Small intestine (tissue), 7 donors: ENCODE data around the gene MUC5B. TPM values are rescaled to one million over a fixed set of nuclear protein-coding genes. Genes with fewer than 3 reads are reported as not detected.

Experiments
- DNase-seq, 2 donors: peaks; one replicate each; pipeline versions ENCODE4 v3.0.0 to v3.0.0-alpha.2; 2013
- FAIRE-seq: peaks from 2 replicates; lab custom pipeline; 2012; peaks lifted over from hg19 to GRCh38; lab: Jason Lieb, UNC
- H3K27ac ChIP-seq, 3 donors: one replicate each; pipeline ENCODE4 v1.5.1; 2013; ENCODE audit warnings: low read length in 2 of 3, mild to moderate bottlenecking in 2 of 3, control low read depth in 1 of 3, inconsistent platforms in 1 of 3, low read depth in 1 of 3, moderate library complexity in 1 of 3
- H3K27me3 ChIP-seq, 3 donors: one replicate each; pipeline ENCODE4 v1.6.1; 2013; ENCODE audit warnings: low read length in 3 of 3, inconsistent platforms in 1 of 3; ENCODE audit not compliant: control insufficient read depth in 3 of 3, insufficient read depth in 3 of 3
- H3K36me3 ChIP-seq, 3 donors: one replicate each; pipeline ENCODE4 v1.6.1; 2013; ENCODE audit warnings: low read length in 3 of 3, inconsistent platforms in 1 of 3, low read depth in 1 of 3, mild to moderate bottlenecking in 1 of 3, moderate library complexity in 1 of 3; ENCODE audit not compliant: control insufficient read depth in 3 of 3, insufficient read depth in 2 of 3
- H3K4me1 ChIP-seq, 3 donors: one replicate each; pipeline ENCODE4 v1.6.1; 2013; ENCODE audit warnings: low read length in 2 of 3, inconsistent platforms in 1 of 3, low read depth in 1 of 3, mild to moderate bottlenecking in 1 of 3, moderate library complexity in 1 of 3; ENCODE audit not compliant: control insufficient read depth in 3 of 3, insufficient read depth in 2 of 3
- H3K4me3 ChIP-seq, 3 donors: one replicate each; pipeline ENCODE4 v1.5.1; 2013; ENCODE audit warnings: low read length in 3 of 3, control low read depth in 1 of 3, inconsistent platforms in 1 of 3, low read depth in 1 of 3, mild to moderate bottlenecking in 1 of 3, moderate library complexity in 1 of 3
- H3K9me3 ChIP-seq, 2 donors: one replicate each; pipeline ENCODE4 v1.6.1; 2013; ENCODE audit warnings: low read depth in 1 of 2, low read length in 1 of 2; ENCODE audit not compliant: control insufficient read depth in 2 of 2, insufficient read depth in 1 of 2
- WGBS, 3 donors: extraction: QIAGEN DNeasy Blood & Tissue Kit; methylation state at CpG; one replicate each; pipeline ENCODE4 v1.1.7; 2013; 5-methylcytosine and 5-hydroxymethylcytosine counted together
- polyA plus RNA-seq, 4 donors: library from polyadenylated mRNA; stranded (reverse) in 3 of 4; unstranded in 1 of 4; fragments of 200-250 nt in 3 of 4; fragments of 120-200 nt in 1 of 4; gene quantifications; one replicate each; pipeline versions ENCODE4 v1.2.1 to v1.2.3, GENCODE V29; 2013
- donor health status: healthy with polysubstance abuse.
- donor health status: control.
- donor health status: control.
- donor health status: Bipolar disorder and iron deficiency.
- donor health status: healthy.

MUC5B gene
- polyA plus RNA-seq, 4 donors: 0.04 to 2.4 TPM; not detected in 2

DNA sequence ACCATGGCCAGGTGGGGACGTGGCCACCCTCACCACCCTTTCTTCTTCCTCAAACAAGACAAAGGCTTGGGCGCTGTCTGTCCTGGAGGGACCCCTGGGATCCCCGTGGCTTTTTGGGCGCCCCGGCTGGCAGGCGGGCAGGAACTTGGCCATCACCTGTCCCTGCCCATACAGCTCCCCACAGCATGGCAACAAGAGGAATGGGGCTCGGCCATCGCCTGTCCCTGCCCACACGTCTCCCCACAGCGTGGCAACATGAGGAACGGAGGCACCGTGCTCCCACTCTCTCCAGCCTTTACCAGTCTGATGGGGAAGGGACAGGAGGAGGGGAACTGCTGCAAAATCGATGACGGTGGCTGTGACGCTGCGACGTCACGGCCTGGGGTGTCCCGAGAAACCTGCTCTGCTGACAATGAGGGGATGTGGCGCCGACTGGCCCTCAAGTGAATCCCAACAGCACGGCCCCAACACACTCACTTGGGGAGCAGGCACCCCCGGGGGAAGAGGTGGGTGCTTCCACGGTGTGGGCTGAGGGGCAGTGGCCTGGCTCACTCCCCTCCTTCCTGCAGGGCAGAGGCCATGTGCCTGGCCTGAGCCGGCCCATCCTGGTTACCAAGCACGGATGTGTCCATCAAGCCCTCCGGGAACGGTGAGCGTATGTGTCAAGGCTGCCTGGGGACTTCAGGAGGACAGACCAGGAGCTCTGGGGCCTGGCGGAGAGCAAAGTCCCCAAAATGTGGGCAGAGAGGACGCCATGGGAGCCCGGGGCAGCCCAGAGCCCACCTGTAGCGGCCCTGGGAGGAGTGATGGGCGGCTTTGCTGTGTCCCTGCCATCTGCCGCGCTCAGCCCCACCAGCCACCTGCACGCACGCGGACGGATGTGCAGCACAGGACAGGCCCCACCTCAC lies 56.2 kb downstream of the MUC5B start:
- Histone ChIP-seq H3K36me3 (peaks cover 12 to 90% (median 29%) of the 10 kb centered on the region in 3 donors), H3K9me3 (no peaks in the 10 kb centered on the region), H3K27me3 (no peaks in the 10 kb centered on the region), H3K4me3 (no peak overlapping the region), H3K4me1 (no peaks in the 10 kb centered on the region), H3K27ac (no peak overlapping the region)
- 95 to 98% (median 98%) methylated on average over 40 of the region's 40 CpGs for WGBS, 3 donors
- no peak for DNase-seq
- FAIRE-seq: no peak

DNA sequence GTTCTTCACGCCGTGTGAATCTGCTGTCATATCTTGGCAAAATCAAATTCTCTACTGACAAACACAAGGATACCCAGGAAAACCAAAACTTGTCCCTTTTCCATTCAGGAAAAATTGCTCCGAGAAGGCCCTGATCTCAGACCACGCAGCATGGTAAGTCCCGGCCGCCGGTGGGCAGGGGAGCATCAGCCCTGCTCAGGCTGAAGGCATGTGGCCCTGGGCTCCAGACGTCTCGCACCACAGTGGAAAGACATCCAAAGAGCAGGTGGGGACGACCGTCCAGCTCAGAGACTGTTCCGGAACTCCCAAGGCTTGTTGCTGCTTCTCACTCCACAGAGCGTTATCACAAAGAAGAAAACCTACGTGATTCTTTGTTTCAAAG lies 56.8 kb downstream of the MUC5B start:
- 93 to 95% (median 94%) methylated on average over 14 of the region's 14 CpGs for WGBS, 3 donors
- H3K4me1 ChIP-seq: no peaks in the 10 kb centered on the region
- H3K36me3 ChIP-seq: peaks cover 12 to 90% (median 31%) of the 10 kb centered on the region in 3 donors
- no peaks in the 10 kb centered on the region for H3K27me3 ChIP-seq
- H3K4me3 ChIP-seq: no peak overlapping the region
- H3K9me3 ChIP-seq: no peaks in the 10 kb centered on the region
- no peak overlapping the region for H3K27ac ChIP-seq
- DNase-seq (no peak), FAIRE-seq (no peak)

DNA sequence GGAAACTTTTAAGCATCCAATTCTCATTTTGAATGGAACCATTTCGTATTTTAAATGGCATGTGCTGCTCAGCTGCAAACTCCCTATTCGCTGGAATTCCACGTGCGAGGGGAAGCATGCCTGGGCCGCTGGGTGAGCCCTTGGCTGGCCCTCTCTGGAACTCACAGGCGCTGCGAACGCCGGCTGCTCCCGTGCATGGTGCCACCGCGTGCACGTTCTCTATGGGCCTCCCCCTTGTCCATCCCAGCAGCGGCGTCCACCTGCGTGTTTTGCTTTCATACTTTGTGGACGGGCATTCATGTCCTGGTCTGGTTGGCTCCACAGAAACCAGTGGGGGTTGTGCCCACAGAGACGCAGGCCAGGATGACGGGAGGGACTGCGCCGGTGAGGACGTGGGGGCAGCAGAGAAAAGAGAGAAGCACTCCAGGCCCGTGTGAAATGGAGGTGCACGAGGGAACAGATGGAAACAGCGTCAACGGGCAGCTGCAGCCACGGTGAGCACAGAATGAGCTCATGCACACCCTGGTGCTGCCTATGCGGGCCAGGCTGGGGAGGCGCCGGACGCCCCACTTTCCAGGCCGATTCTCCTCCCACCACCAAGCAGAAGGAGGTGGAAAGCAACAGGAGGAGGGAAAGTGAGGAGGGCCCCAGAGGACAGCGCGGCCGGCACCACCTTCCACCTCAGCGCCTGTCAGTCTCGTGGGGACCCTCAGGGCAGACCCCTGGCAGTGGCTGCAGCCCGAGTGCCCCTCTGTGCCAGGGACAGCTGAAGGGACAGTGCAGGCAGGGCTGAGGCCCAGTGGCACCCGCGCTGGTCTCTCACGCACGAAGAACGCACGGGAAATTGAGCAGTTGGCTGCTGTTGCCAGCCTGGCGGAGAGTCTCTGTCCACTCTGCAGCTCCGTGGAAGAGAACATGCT lies 57.5 kb downstream of the MUC5B start:
- H3K4me1 ChIP-seq: no peaks in the 10 kb centered on the region
- no peaks in the 10 kb centered on the region for H3K27me3 ChIP-seq
- H3K36me3 ChIP-seq: peaks cover 13 to 90% (median 37%) of the 10 kb centered on the region in 3 donors
- FAIRE-seq (no peak), DNase-seq (no peak)
- no peak overlapping the region for H3K4me3 ChIP-seq
- no peaks in the 10 kb centered on the region for H3K9me3 ChIP-seq
- H3K27ac ChIP-seq: no peak overlapping the region
- 95 to 98% (median 96%) methylated on average over 43 to 46 of the region's 46 CpGs for WGBS, 3 donors

DNA sequence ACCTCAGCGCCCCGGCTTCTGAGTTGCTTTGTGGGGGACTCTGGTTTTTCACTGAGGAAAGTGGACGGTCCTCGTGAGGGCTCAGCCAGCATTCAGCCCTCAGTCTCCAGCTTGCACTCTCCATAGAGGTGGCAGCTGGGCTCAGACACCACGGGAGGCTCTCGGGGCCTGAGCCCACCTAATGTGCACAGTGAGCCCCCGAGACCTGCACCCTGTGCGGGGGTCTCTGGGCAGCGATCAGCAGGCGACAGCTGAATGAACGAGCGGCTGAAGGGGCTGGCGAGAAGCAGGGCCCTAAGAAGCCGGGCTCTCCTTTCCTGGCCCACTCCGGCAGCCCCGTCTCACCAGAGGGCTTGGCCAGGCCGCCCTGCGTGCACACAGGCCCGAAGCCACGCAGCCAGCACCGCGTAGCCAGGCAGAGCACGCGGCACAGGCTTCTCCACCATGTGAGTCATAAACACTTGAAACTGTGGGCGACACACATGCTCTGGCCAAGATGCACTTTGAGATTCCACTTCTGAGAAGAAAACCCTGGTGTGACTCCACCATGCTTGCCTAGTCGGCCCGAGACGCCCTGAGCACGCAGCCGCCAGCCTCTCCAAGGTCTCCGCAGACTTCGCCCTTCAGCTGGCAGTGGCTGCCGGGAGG lies 58.6 kb downstream of the MUC5B start:
- Histone ChIP-seq H3K4me3 (no peak overlapping the region), H3K36me3 (peaks cover 18 to 91% (median 36%) of the 10 kb centered on the region in 3 donors), H3K27me3 (no peaks in the 10 kb centered on the region), H3K9me3 (no peaks in the 10 kb centered on the region), H3K4me1 (no peaks in the 10 kb centered on the region), H3K27ac (no peak overlapping the region)
- WGBS, 3 donors: 83 to 89% (median 85%) methylated on average over 33 of the region's 33 CpGs
- FAIRE-seq: no peak
- DNase-seq: no peak

DNA sequence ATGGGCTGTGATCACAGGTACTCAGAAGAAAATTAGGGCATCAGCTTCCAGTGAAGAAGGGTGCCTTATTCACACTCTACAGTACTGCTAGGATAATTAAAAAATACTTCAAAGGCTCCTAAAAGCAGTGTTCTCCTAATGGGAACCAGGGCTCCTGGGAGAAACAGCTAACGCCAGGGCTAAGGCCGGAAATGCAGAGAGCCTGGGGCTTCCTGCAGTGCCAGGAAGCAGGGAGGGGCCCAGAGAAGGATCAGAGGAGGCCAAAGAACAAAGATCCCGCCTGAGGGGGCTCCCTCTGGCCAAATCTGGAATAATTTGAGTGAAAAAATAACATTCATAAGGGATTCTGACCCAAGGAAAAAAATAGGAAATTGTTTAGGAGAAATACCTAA lies 59.1 kb downstream of the MUC5B start:
- Histone ChIP-seq H3K36me3 (peaks cover 18 to 90% (median 35%) of the 10 kb centered on the region in 3 donors), H3K4me1 (no peaks in the 10 kb centered on the region), H3K9me3 (no peaks in the 10 kb centered on the region), H3K27me3 (no peaks in the 10 kb centered on the region), H3K4me3 (no peak overlapping the region), H3K27ac (no peak overlapping the region)
- DNase-seq (no peak), FAIRE-seq (no peak)
- WGBS, 3 donors: 50 to 72% (median 55%) methylated on average over 3 of the region's 3 CpGs

DNA sequence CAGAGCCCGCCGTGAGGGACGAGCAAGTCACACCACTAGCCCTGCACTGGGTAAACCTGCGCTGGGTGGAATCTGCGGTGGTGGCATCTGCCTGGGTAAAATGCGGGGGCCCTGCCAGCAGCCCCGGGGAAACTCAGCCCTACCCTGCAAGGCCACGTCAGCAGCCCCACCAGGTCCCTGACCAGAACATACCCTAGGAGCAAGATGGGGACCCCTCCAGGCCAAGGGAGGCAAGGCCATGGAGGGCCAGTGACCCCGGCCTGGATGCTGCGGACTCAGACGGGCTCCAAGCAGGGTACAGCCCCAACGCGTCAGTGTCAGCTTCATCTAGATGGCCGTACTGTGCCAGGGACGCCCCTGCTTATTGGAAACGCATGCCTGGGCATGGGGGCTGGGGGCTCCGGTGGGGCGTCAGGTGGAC lies 60.2 kb downstream of the MUC5B start:
- H3K36me3 ChIP-seq: peaks cover 18 to 85% (median 37%) of the 10 kb centered on the region in 3 donors
- H3K27ac ChIP-seq: no peak overlapping the region
- FAIRE-seq (no peak), DNase-seq (no peak)
- H3K4me3 ChIP-seq: no peak overlapping the region
- no peaks in the 10 kb centered on the region for H3K27me3 ChIP-seq
- WGBS, 3 donors: 92 to 97% (median 97%) methylated on average over 17 to 18 of the region's 18 CpGs
- no peaks in the 10 kb centered on the region for H3K9me3 ChIP-seq
- H3K4me1 ChIP-seq: no peaks in the 10 kb centered on the region

DNA sequence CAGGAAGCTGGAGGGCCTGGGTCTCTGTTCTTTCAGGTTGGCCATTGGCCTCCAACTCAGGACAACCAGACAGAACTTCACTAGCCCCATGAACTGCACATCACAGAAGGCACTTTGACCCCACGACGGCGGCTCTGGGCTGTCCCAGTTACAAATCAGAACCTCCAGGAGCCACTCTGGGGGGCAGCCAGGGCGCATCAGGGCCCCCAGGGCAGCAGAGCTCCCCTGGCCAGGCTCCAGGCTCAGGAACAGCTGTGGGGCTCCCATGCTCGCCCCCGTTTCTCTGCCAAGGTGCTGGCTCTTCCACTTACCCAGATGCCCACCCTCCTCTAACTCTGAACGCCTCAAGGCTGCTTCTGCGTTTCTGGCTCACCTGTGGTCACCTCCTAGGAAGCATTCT lies 61.0 kb downstream of the MUC5B start:
- no peak for DNase-seq
- H3K4me1 ChIP-seq: no peaks in the 10 kb centered on the region
- peaks cover 18 to 85% (median 41%) of the 10 kb centered on the region in 3 donors for H3K36me3 ChIP-seq
- no peaks in the 10 kb centered on the region for H3K9me3 ChIP-seq
- no peaks in the 10 kb centered on the region for H3K27me3 ChIP-seq
- no peak overlapping the region for H3K4me3 ChIP-seq
- WGBS, 3 donors: 80 to 90% (median 82%) methylated on average over 8 of the region's 8 CpGs
- no peak overlapping the region for H3K27ac ChIP-seq
- FAIRE-seq: no peak

DNA sequence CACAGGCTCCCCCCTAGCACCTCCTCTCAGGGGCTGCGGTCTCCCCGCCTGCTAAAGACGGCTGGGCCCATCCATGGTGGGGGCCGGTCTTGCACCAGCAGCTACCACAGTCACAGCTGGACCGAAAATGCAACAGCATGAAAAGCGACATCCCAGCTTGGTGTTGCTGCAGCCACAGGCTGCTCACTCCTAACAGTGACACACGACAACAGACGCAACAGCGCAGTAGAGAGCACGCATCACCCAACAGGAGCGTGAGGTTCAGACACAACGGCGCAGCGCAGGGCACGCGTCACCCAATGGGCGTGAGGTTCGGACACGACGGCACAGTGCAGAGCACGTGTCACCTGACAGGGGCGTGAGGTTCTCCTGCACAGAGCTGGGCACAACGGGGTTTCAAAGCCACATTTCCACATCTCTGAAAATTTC lies 62.5 kb downstream of the MUC5B start:
- 96 to 98% (median 96%) methylated on average over 23 of the region's 23 CpGs for WGBS, 3 donors
- Histone ChIP-seq H3K9me3 (no peaks in the 10 kb centered on the region), H3K27me3 (no peaks in the 10 kb centered on the region), H3K36me3 (peaks cover 18 to 86% (median 37%) of the 10 kb centered on the region in 3 donors), H3K4me3 (no peak overlapping the region), H3K27ac (no peak overlapping the region), H3K4me1 (no peaks in the 10 kb centered on the region)
- no peak for DNase-seq
- no peak for FAIRE-seq
